HG03460 (cell line): ENCODE measurements around the gene CALY.
A peak's percentile ranks its signal among the peaks of the same experiment; 100 is the strongest.
"Not testable (repeated sequence)": the region's sequence is repeated elsewhere in the genome, so short reads cannot be mapped to it uniquely, and the experiment has no call there.

Experiments used
- ATAC-seq: cut with Tn5 transposase; IDR thresholded peaks from one replicate; pipeline ENCODE4 v1.9.1; 2021; ENCODE audit not compliant: unreplicated experiment

CALY gene

DNA sequence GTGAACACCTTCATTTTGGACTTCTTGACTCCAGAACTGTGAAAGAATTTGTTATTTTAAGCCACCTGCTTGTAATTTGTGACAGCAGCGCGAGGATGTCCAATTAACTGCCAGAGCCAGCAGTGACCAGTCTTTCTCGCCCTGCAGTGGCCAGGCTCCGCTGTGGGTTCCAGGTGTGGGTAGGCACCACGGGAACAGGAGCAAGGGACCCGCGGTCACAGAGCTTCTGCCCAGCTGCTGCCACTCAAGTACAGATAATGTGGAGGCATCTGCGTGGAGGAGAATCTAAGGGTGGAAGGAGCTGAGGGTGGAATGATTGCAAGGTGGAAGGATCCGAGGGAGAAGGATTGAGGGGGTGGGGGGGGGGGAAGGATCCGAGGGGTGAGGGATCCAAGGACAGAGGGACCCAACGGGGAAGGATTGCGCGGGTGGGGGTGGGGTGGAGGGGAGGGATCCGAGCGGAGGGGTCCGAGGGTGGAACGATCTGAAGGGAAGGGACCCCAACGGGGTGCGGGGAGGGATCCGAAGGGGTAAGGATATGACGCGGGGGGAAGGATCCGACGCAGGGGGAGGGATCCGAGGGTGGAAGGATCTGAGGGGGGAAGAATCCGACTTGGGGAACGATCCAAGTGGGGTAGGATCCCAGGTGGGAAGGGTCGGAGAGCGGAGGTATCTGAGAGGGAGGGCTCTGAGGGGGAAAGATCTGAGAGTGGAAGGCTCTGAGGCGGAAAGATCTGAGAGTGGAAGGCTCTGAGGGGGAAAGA lies 3.6 kb downstream of the CALY start:
- ATAC-seq, result no peak

DNA sequence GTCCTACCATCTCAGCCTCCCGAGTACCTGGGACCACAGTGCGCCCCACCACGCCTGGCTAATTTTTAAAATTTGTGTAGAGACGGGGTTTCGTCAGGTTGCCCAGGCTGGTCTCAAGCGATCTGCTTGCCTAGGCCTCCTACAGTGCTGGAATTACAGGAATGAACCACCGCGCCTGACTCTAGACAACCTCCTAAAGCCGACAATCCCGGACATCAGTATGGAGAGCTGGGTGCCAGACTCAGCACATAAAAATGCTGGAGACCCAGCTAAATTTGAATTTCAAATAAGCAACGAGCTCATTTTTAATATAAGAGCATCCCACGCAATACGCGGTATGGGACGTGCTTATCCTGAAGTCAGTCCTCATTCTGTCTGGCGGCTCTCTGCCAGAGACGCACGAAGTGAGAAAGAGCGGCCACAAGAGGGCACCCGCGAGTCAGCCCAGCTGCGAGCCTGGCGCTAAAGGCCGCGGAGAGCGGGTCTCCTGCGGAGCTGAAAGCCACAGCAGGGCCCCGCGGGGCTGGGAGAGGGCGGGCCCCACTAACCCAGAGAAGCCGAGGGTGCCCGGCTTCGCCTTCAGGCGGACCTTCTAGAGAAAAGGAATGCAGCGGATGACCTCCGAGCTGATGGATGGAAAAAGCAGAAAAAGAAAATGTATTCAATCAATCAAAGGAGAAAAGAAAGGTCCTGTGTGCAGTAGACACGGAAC lies 7.0 kb downstream of the CALY start:
- peak; percentile 84 for ATAC-seq

DNA sequence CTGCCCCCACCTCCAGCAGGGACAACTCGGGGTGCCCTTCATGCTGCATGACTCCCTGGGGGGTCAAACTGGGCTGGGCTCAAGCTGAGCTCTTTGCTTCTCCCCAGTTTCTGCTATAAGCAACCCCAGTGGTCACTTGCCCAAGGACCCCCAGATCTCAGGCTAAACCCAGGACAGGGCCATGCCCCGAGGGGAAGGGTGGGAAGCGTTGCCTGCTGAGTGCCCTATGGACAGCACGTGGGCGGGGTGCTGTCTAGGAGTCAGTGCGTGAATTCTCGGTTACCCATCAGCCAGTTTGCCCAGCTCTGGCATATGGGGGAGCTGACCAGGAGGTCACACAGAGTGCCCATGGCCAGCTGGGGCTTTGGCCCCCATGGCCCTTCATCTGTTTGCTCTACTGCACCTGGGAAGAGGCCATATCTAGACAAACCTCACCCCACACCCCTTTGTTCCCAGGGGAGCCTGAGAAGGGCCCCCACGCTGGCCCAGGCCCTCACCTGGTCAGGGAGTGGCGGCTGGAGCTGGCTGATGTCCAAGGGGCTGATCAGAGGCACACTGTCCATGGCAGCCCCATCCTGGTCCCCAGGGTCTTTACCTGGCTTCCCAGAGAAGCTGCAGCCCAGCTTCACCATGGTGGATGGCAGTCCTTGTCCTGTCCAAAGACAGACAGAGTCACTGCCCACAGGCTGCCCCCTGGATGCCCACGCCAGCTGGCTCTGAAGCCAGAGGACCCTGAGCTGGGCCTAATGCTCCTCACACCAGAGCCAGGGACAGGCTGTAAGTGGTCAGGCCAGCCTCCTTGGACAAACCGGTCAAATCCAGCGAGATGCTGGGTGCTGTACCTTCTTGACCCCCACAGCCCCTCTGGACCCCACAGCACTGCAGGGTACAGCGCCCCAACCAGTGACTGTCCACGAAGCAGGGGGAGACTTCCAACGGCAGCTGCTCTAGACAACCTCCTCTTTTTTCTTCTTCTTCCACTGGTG lies 8.0 kb downstream of the CALY start:
- ATAC-seq, result no peak

DNA sequence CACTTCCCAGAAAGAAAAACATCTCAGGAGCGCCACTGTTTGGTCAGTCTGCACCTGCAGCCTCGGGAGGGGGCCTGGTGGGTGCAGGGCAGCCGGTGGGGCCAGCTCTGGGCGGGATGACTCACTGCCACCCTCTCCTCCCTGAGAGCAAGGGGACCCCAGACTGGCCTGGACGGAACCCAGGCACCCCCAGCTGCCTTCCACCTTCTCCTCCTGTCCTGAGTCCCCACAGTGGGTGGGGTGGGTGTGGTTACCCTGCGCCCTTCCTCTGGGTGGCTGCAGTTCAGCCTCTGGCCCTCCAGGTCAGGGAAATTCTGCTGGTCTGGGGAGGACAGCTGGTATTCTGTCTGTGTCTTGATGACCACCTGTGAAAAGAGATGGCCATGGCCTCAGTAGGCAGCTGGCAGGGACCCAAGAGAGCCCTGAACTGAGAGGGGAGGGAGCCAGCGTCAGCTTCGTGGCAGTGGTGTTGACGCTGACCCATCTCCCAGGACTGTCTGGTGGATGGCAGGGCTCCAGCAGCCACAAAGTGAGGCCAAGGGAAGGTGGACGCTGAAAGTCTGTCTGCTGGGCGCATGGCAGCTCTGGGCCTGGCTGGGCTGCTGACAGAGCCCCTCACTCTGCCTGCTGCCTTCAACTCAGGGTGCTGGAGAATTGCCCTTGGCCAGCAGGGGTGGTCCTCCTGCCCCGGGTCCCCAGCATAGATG lies 8.9 kb downstream of the CALY start:
- ATAC-seq, result no peak

DNA sequence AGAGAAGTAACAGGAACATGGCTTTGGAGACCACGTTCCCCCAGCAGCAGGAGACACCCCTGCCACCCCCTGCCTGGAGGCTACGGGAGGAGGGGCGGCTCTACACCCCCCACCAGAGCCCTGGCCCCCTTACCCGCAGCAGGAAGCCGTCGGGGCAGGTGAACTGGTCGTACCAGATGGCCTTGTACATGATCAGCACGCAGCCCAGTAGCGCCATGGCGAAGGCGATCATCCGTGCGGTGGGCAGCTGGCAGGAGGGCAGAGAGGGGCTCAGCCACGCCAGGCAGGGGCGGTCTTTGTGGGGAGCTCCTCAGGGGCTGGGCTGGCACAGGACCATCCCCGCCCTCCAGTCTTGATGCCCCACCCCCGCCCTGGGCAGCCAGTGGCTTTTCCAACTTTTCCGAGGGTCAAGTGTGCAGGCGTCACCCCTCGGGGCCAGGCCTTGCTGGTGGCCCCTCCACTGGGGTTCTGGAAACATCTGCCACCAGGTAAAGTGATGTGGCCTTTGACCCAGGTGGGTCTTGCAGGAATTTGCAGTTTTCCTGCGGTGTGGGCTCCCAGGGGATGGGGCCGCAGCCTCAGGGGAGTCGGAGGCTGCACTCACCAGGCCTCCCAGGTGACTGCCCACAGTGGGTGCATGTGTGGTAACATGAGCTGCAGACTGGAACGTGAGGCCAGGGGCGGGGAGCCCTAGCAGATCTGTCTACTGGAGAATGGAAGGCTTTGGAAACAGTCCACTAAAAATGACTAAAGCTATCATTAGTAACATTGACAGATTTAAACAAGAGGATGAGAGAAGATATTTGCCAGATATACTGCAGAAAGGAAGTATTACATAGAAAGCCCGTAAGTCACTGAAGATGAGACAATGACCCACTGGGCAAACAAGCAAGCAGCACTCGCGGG lies 9.7 kb downstream of the CALY start:
- ATAC-seq, result no peak

DNA sequence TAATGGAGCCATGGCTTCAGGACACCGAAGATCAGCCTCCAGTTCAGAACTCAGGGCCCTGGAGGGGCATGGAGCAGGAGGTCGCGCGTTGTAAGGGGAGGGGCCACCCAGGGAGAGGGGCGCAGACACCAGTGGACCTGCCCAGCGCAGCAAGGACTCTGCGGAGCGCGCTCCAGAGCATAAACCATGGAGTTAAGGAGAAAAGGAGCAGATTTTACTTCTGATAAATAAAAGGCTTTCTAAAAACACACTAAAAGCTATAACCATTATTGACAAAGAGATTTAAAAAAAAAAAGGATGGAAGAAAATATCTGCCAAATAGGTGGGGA lies 10.5 kb downstream of the CALY start:
- ATAC-seq, result no peak

DNA sequence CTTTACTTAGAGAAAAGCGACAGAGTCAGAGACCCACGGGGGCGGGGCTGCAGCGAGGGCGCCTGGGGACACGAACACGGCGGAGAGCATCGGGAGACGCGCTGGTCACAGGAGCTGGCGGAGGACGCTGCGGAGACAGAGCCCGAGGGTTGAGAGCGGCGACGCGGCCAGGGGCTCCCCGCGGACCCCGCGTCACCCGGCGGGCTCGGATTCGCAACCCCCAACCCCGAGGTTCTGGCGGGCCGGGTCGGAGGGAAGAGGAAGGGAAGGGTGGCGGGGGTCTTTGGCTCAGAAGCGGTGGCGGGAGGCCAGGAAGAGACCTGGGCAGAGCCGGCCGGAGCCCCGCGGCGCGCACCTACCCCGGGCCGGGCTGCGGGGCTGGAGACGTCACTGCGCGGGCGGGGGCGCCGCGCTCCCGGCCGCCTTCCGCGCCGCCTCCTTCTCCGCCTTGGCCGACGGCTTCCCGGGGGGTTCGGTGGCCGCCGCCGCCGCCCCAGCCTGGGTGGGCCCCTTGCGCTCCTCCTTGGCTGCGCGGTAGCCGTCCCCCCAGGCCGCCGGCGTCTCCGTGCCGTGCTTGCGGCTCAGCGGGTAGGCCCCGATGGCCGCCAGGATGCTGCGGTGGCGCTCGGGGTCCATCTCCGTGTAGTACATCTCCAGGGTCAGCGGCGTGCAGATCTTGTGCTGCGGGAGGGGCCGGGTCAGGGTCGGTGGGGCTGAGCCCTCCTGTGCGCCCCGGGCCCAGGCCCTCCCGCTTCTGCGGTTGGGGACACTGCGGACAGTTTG lies 11.1 kb downstream of the CALY start:
- no peak for ATAC-seq

DNA sequence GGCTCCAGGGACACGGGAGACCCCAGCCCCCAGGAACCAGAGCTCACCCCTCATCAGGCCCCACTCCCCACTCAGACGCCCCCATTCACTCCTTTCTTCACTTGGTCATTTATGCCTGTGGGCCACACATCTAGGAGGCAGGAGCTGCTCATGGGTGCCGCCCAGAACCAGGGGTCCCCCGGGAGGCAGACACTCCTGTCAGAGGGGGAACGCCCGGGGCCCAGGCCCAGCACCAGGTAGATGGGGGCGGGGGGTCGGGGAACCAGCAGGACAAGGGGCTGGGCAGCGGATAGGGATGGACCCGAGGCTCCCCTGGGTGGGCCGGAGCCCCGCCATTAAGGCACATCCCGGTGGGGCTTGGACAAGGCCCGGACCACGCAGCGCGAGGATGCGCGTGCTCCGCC lies 11.8 kb downstream of the CALY start:
- ATAC-seq, result no peak

DNA sequence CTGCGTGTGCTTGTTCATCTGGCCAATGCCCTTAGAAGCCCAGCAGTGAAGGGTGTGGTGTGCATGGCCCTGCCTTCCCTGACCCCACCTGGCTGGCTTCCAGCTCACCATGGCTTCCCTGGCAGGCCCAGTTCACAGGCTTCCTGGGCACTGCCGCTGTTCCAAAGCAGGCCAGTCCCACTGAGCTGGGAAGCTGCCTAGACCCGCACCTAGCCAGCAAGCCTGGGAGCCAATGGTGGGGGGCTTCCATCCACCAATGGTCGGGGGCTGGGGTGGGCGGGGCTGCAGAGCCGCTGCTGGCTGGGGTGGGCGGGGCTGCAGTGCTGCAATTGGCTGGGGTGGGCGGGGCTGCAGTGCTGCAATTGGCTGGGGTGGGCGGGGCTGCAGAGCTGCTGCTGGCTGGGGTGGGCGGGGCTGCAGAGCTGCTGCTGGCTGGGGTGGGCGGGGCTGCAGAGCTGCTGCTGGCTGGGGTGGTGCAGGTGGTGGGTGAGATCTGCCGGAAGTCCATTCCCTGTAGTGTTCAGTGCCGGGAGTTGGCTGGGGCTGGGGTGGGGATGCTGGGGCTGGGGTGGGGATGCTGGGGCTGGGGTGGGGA lies 12.4 kb downstream of the CALY start:
- ATAC-seq, result no peak

DNA sequence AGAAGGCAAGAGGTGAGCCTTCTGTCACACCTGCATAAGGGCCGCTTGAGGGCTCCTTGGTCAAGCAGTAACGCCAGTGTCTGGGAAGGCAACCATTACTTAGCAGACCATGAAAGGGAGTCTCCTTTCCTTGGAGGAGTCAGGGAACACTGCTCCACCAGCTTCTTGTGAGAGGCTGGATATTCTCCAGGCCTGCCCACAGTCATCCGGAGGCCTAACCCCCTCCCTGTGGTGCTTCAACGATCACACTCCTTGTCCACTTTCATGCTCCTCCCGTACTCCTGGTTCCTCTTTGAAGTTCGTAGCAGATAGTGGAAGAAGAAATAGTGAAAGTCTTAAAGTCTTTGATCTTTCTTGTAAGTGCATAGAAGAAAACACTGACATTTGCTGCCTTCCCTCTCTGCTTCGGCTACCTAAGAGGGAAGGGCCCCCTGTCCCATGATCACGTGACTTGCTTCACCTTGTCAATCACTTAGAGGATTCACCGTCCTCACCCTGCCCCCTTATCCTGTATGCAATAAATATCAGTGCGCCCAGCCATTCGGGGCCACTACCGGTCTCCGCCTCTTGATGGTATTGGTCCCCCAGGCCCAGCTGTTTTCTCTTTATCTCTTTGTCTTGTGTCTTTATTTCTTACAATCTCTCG lies 14.5 kb downstream of the CALY start:
- not testable (repeated sequence) for ATAC-seq

DNA sequence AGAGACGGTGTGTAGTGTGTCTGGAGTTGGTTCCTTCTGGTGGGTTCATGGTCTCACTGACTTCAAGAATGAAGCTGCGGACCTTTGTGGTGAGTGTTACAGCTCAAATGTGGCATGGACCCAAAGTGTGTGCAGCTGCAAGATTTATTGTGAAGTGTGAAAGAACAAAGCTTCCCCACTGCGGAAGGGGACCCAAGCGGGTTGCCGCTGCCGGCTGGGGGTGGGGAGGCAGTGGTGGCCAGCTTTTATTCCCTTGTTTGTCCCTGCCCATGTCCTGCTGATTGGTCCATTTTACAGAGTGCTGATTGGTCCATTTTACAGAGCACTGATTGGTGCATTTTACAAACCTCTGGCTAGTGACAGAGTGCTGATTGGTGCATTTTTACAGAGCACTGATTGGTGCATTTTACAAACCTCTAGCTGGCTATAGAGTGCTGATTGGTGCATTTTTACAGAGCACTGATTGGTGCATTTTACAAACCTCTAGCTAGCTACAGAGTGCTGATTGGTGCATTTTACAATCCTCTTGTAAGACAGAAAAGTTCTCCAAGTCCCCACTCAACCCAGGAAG lies 15.8 kb downstream of the CALY start:
- not testable (repeated sequence) for ATAC-seq

- ATAC-seq, result peak; percentile 73
Measured at GRCh38 chr10:133318494-133319127, 18.1 kb downstream of the CALY start.

GRCh38 chr10:133316732-133317131 lies 20.0 kb downstream of the CALY start:
- no peak for ATAC-seq

GRCh38 chr10:133316266-133316665 lies 20.4 kb downstream of the CALY start:
- ATAC-seq, result no peak

- no peak for ATAC-seq
Measured at GRCh38 chr10:133315847-133316246, 20.8 kb downstream of the CALY start.

- no peak for ATAC-seq
Measured at GRCh38 chr10:133314911-133315310, 21.8 kb downstream of the CALY start.

GRCh38 chr10:133313192-133313591 lies 23.5 kb downstream of the CALY start:
- ATAC-seq, result no peak
